Skeletal muscle satellite cell (primary cell): Measurements from ENCODE around the gene ZSCAN30.

ENCODE experiments used
- H3K27me3 ChIP-seq: 2 replicates; pipeline ENCODE4 v1.7.0; 2013; ENCODE audit warnings: low read length; ENCODE audit not compliant: control insufficient read depth, insufficient read depth
- H3K36me3 ChIP-seq: 2 replicates; pipeline ENCODE4 v1.7.0; 2013; ENCODE audit warnings: mild to moderate bottlenecking, control low read depth, low read length; ENCODE audit not compliant: insufficient read depth
- H3K4me1 ChIP-seq: 2 replicates; pipeline ENCODE4 v1.7.0; 2013; ENCODE audit warnings: low read length; ENCODE audit not compliant: control insufficient read depth, insufficient read depth
- H3K4me2 ChIP-seq: 2 replicates; pipeline ENCODE4 v1.7.0; 2013; ENCODE audit warnings: mild to moderate bottlenecking, low read length
- H3K4me3 ChIP-seq: 2 replicates; pipeline ENCODE4 v1.7.0; 2013; ENCODE audit warnings: low read length
- H3K9ac ChIP-seq: 2 replicates; pipeline ENCODE4 v1.7.0; 2013; ENCODE audit warnings: mild to moderate bottlenecking, low read depth, low read length, moderate library complexity
- H3K9me3 ChIP-seq: replicated peaks from 2 replicates; pipeline ENCODE4 v1.7.0; 2013; ENCODE audit warnings: mild to moderate bottlenecking, control low read depth, low read length

ZSCAN30 gene

GRCh38 chr18:35311496-35311895, 21.5 kb upstream of the ZSCAN30 start:
- Histone ChIP-seq H3K4me3 (no peak overlapping the region), H3K4me1 (no peaks in the 10 kb centered on the region), H3K27me3 (no peaks in the 10 kb centered on the region), H3K9me3 (peaks cover 43% of the 10 kb centered on the region), H3K36me3 (peaks cover 20% of the 10 kb centered on the region), H3K4me2 (no peak overlapping the region), H3K9ac (no peak overlapping the region)

GRCh38 chr18:35306588-35307250, 16.7 kb upstream of the ZSCAN30 start:
- no peak overlapping the region for H3K4me3 ChIP-seq
- peaks cover 55% of the 10 kb centered on the region for H3K36me3 ChIP-seq
- H3K9ac ChIP-seq, result no peak overlapping the region
- no peaks in the 10 kb centered on the region for H3K27me3 ChIP-seq
- no peaks in the 10 kb centered on the region for H3K4me1 ChIP-seq
- no peak overlapping the region for H3K4me2 ChIP-seq
- H3K9me3 ChIP-seq, result peaks cover 68% of the 10 kb centered on the region

GRCh38 chr18:35303610-35304009, 13.6 kb upstream of the ZSCAN30 start:
- Histone ChIP-seq H3K9ac (no peak overlapping the region), H3K4me3 (no peak overlapping the region), H3K4me2 (no peak overlapping the region), H3K36me3 (peaks cover 66% of the 10 kb centered on the region), H3K27me3 (no peaks in the 10 kb centered on the region), H3K9me3 (peaks cover 50% of the 10 kb centered on the region), H3K4me1 (no peaks in the 10 kb centered on the region)

GRCh38 chr18:35296060-35296459, 6.0 kb upstream of the ZSCAN30 start:
- no peak overlapping the region for H3K4me2 ChIP-seq
- H3K4me3 ChIP-seq, result no peak overlapping the region
- no peaks in the 10 kb centered on the region for H3K27me3 ChIP-seq
- peaks cover 3% of the 10 kb centered on the region for H3K4me1 ChIP-seq
- peaks cover 58% of the 10 kb centered on the region for H3K36me3 ChIP-seq
- no peak overlapping the region for H3K9ac ChIP-seq
- peaks cover 2% of the 10 kb centered on the region for H3K9me3 ChIP-seq

- Histone ChIP-seq H3K27me3 (no peaks in the 10 kb centered on the region), H3K36me3 (peaks cover 26% of the 10 kb centered on the region), H3K4me2 (peak overlapping the region; percentile 88), H3K4me1 (peaks cover 12% of the 10 kb centered on the region), H3K9ac (peak overlapping the region; percentile 97), H3K4me3 (peak overlapping the region; percentile 91), H3K9me3 (no peaks in the 10 kb centered on the region)
Measured at GRCh38 chr18:35291166-35291565, 1.1 kb upstream of the ZSCAN30 start.

GRCh38 chr18:35289727-35290093, 319 bp downstream of the ZSCAN30 start:
- H3K4me3 ChIP-seq, result peak overlapping the region; percentile 91
- peaks cover 12% of the 10 kb centered on the region for H3K4me1 ChIP-seq
- H3K9me3 ChIP-seq, result no peaks in the 10 kb centered on the region
- H3K4me2 ChIP-seq, result peak overlapping the region; percentile 88
- peak overlapping the region; percentile 97 for H3K9ac ChIP-seq
- peaks cover 12% of the 10 kb centered on the region for H3K36me3 ChIP-seq
- H3K27me3 ChIP-seq, result no peaks in the 10 kb centered on the region

GRCh38 chr18:35289293-35289692, 736 bp downstream of the ZSCAN30 start:
- Histone ChIP-seq H3K4me3 (peak overlapping the region; percentile 91), H3K4me1 (peaks cover 12% of the 10 kb centered on the region), H3K9ac (peak overlapping the region; percentile 97), H3K36me3 (peaks cover 8% of the 10 kb centered on the region), H3K4me2 (peak overlapping the region; percentile 88), H3K27me3 (no peaks in the 10 kb centered on the region), H3K9me3 (no peaks in the 10 kb centered on the region)

- Histone ChIP-seq H3K9ac (no peak overlapping the region), H3K4me2 (no peak overlapping the region), H3K36me3 (no peaks in the 10 kb centered on the region), H3K27me3 (no peaks in the 10 kb centered on the region), H3K9me3 (no peaks in the 10 kb centered on the region), H3K4me3 (no peak overlapping the region), H3K4me1 (peaks cover 20% of the 10 kb centered on the region)
Measured at GRCh38 chr18:35284841-35285240, 5.2 kb downstream of the ZSCAN30 start.

- H3K27me3 ChIP-seq, result no peaks in the 10 kb centered on the region
- H3K4me3 ChIP-seq, result no peak overlapping the region
- no peak overlapping the region for H3K4me2 ChIP-seq
- peaks cover 2% of the 10 kb centered on the region for H3K36me3 ChIP-seq
- H3K4me1 ChIP-seq, result peaks cover 17% of the 10 kb centered on the region
- no peak overlapping the region for H3K9ac ChIP-seq
- H3K9me3 ChIP-seq, result no peaks in the 10 kb centered on the region
Measured at GRCh38 chr18:35283923-35284794, 5.9 kb downstream of the ZSCAN30 start.

- Histone ChIP-seq H3K4me1 (peaks cover 15% of the 10 kb centered on the region), H3K4me2 (peak overlapping the region; percentile 57), H3K27me3 (no peaks in the 10 kb centered on the region), H3K9me3 (no peaks in the 10 kb centered on the region), H3K4me3 (peak overlapping the region; percentile 13), H3K36me3 (peaks cover 3% of the 10 kb centered on the region), H3K9ac (no peak overlapping the region)
Measured at GRCh38 chr18:35282353-35282752, 7.7 kb downstream of the ZSCAN30 start.

GRCh38 chr18:35278969-35279368, 11.1 kb downstream of the ZSCAN30 start:
- peaks cover 3% of the 10 kb centered on the region for H3K36me3 ChIP-seq
- no peaks in the 10 kb centered on the region for H3K9me3 ChIP-seq
- H3K4me1 ChIP-seq, result peaks cover 15% of the 10 kb centered on the region
- H3K4me2 ChIP-seq, result no peak overlapping the region
- H3K27me3 ChIP-seq, result no peaks in the 10 kb centered on the region
- no peak overlapping the region for H3K4me3 ChIP-seq
- H3K9ac ChIP-seq, result no peak overlapping the region
